GM19324 (cell line): ENCODE measurements around the gene CHN2.

Experiments used
- ATAC-seq: cut with Tn5 transposase; IDR thresholded peaks from one replicate; pipeline ENCODE4 v1.9.1; 2021; ENCODE audit warnings: mild to moderate bottlenecking, moderate library complexity; ENCODE audit not compliant: unreplicated experiment, low FRiP score

CHN2 gene

DNA sequence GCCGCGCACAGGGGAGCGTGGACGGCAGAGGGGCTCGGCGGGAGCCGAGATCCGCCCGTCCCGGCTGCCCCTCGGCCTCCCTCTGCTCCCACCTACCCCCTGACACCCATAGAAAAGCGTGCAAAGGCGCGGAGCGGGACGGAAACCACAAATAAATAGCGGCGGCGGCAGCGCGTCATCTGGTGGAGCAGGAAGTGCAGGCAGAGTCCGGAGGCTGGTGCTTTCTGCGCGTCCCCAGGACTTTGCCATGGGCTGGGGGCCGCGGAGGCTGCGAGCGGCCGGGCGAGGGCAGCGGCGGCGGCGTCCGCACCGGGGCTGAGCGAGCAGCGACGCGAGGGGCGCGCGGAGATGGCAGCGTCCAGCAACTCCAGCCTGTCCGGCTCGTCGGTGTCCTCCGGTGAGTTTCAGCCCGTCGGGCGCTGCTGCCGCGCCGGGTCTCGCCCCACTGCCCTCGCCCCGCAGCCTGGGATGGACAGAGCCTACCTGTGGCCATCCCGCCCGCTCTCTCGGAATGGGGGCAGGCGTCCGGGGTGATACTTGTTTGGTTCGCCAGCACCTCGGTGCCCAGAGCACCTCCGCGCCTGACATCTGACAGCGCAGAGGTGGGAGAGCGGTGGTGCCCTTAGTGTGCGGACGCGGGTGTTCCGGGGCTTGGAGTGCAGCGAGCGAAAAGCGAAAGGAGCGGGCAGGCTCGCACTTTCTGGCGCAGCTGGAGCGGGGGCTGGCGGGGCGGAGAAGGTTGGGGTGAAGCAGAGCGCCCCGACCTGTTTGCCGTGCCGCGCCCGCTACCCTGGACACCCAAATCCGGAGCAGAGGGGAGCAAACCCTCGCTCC lies at the start of gene CHN2:
Gene CHN2, plus strand, starts transcription at position 182 of the 834 bp plus-strand sequence.
- no peak for ATAC-seq

GRCh38 chr7:29145553-29146056 lies 49.0 kb upstream of the CHN2 start:
- ATAC-seq, result no peak

DNA sequence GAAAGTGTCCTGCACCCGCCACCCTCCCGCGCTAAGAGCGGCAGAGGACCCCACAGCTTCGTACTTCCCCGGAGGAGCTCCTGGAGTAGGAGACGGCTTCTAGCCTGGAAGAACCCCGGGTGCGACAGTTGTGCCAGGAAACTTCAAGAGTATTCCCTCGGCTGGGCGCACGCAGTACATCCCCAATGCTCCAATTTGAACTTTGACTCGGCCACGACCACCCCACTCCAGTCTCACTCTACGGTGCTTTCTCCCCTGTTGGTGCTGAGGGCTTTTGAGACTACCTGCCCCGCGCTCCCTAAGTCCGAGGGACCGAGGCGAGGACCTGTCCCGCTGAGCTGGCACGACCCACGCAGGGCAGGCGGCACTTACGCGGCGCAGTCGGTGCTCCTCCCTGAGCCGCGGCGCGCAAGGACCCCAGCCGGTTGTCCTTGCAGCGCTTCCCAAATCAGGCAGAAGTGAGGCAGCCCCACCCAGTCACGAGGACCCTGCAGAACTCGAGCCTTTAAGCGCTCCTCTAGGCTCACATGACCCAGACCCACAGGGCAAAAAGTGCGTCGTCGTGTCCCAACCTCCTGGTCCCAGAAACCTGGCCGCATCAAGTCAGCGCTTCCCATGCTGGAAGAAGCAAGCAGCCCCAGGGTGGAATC lies 48.4 kb upstream of the CHN2 start, which contains the start of gene CPVL:
Gene CPVL, minus strand, starts transcription at position 481 of the 650 bp plus-strand sequence. CDS start 25,476 bp downstream, outside the sequence.
- ATAC-seq, result no peak

GRCh38 chr7:29146888-29147609 lies 47.5 kb upstream of the CHN2 start:
- no peak for ATAC-seq

- no peak for ATAC-seq
These were observed 46.8 kb upstream of the CHN2 start for GRCh38 chr7:29147821-29148220.

GRCh38 chr7:29149036-29149435 lies 45.5 kb upstream of the CHN2 start:
- no peak for ATAC-seq

- ATAC-seq, result no peak
These were observed 43.7 kb upstream of the CHN2 start for GRCh38 chr7:29150856-29151255.

- no peak for ATAC-seq
These were observed 40.5 kb upstream of the CHN2 start for GRCh38 chr7:29154076-29154475.

- ATAC-seq, result no peak
These were observed 37.6 kb upstream of the CHN2 start for GRCh38 chr7:29156907-29157452.

DNA sequence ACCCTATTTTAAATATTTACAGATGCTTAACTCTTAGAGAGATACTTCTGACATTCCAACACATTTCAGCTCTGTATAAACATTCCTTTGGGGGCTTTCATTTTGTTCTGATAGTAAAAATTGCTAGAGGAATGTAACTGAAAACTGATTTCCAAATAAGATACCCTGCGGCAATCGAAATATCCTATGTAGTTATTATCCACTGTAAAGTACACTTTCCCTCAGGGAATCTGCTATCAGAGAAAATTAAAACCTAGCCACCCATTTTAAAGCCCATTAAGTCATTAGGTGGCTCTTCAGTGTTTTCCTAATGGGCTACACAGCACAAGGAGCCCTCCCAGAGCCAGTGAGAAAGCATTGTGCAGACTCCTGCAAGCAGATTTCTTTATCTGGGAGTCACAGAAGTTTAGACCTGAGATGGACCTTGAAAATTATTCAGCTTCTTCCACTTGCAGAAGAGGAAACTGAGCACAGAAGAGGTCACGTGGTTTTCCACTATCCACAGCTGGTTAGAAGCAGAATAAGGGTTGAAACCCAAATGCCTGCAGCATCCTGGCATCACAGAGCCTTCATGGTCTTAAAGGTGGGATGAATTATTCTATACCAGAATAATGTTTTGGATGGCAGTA lies 35.7 kb upstream of the CHN2 start:
- ATAC-seq, result no peak

GRCh38 chr7:29160080-29160479 lies 34.5 kb upstream of the CHN2 start:
- ATAC-seq, result no peak

DNA sequence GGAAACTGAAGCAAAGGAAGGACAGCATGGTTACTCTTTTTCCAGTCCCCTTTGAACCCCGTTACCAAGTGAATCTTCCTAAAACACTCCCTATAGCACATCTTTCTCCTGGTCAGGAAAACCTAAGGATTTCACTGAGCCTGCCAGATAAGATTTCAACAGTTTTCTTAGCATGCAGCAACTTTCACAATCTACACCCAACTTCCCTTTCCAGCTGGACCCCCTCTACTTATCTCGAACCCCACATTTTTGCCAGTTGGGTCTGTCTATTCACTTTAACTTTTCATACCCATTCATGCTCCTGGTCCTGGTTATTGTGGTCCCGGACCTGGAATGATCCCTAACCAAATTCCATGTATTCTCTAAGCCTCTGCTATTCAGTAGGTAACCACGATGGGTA lies 33.3 kb upstream of the CHN2 start:
- ATAC-seq, result no peak

DNA sequence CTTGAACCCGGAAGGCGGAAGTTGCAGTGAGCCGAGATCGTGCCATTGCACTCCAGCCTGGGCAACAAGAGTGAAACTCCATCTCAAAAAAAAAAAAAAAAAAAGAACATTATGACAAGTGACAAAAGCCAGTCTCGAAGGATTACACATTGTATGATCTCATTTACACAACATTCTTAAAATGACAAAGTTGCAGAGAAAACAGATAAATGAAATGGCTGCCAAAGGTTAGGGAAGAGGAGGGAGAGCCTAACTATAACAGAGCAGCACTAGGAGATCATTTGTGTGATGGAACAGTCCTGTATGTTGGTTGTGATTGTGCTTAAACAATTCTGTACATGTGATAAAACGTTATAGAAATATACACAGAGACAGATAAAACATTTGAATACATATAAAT lies 32.0 kb upstream of the CHN2 start:
- no peak for ATAC-seq

GRCh38 chr7:29163854-29164253 lies 30.7 kb upstream of the CHN2 start:
- no peak for ATAC-seq

GRCh38 chr7:29167721-29168120 lies 26.9 kb upstream of the CHN2 start:
- ATAC-seq, result no peak

- no peak for ATAC-seq
These were observed 23.8 kb upstream of the CHN2 start for GRCh38 chr7:29170781-29171180.

GRCh38 chr7:29173458-29173857 lies 21.1 kb upstream of the CHN2 start:
- ATAC-seq, result no peak

DNA sequence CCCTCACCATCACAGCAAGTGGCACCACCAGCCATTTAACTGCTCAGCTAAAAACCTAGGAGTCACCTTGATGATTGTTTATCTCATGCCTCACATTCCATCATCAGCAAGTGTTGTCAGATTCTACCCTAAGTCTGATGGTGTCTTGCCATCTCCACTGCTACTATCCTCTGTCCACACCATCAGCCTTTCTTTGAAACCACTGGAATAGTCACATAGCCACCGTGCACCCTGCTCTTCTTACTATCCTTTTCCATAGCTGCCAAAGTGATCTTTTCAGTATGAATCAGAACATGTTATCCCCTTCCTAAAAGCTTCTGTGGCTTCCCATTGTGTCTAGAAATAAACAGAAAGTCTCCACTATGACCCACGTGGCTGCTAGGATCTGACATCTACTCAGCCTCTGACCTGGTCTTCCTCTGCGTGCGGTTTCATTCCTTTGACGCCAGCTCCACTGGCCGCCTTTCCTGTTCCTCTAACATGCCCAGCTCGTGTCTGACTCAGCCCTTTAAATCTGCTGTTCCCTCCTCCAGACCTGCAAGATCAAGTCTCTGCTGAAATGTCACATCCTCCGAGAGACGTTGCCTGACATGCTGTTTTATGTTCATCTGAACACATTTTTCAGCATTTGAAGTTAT lies 16.5 kb upstream of the CHN2 start:
- ATAC-seq, result no peak

DNA sequence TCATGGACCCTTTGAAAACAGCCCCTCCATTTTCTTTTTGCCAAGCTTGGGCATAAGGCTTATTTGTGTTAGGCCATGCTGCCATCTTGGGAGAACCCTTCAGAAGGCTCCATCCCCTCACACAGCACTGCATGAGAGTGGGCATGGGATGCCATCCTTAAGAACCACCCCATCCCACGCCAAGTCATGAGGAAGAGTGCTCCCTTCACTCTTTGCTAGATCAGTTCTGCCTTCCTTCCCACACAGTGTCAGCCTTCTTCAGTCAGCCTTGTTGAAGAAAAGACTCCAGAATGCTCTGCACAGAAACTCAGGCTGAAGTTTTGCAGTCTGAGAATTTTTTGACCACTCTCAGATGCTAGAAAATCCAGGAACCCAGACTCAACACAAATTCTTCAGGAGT lies 15.5 kb upstream of the CHN2 start:
- ATAC-seq, result no peak

DNA sequence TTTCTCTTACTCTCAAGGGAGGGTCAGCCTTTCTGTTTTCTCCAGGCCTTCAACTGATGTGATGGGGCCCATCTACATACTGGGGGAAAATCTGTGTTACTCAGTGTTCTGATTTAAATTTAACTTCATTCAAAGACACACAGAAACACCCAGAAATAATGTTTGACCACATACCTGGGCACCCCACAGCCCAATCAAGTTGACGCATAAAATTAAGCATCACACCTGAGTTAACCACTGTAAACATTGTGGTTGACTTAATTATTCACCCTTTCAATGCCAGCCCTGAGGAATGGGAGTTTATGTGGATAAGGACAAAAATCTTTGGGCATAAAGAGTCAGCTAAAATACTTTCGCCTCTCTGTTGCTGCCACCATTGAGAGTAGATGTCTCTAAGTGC lies 10.0 kb upstream of the CHN2 start:
- ATAC-seq, result no peak
